ENCODE results near the gene FBXO41. TPM values are rescaled to one million over a fixed set of nuclear protein-coding genes. Genes with fewer than 3 reads are reported as not detected.

FBXO41 gene
- total RNA-seq, 1 experiment from 2014 or later, result 4.8 TPM

DNA sequence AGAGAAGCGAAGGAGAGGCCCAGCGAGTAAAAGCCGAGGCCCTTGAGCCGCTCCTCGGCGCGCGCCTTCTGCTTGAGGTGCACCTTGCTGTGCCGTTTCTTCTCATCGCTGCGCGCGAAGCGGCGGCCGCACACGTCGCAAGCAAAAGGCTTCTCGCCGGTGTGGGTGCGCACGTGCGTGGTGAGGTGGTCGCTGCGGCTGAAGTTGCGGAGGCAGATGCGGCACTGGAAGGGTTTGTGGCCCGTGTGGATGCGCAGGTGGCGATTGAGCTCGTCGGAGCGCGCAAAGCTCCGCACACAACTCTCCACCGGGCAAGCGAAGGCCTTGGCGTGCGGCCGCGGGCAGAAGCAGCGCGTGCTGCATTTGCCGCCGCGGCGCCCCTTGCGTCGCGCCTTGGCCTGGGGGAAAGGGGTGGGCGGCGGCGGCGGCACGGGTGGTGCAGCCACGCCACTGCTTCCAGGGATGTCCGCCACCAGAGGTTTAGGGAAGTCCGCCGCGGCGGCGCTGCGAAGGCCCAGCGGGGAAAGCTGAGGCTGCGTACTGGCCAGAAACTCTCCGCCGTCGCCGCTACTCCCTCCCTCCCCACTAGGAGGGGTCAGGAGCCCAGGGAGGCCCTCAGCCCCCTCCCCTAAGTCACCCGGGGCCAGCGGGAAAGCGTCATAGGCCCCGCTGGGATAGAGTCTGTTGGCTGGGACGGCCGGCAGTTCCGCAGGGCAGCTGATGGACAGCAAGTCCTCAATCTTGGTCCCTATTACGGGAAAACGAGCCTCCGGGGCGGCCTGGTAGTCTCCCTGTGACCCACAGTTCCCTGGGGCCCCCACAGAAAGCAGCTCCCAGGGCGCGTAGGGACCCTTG is 7.4 kb upstream of the FBXO41 start:
- in situ Hi-C loops (cut with HindIII; ENCODE audit: low pct_unique_long_range_greater_than_20kb, low sequenced_read_pairs), result no loop called here
- peak; percentile 34 for DNase-seq (ENCODE audit: low read depth, low spot score)

DNA sequence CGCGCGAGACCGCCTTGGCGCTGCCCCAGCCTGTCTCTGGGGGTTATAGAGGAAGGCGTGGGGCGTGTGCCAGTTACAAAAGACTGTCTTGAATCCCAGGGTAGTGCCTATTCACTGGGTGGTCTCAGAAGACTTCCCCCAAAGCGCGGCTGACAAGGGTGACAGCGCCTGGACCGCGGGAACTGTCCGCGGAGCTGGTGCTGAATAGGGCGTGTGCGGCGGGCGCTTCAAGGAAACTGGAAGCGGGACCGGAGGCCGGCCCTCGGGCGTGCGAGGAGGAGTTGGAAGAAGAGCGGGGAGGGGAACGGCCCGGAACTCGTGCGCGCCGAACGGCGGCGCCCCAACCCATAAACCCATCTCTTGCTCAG is 6.8 kb upstream of the FBXO41 start:
- in situ Hi-C loops (cut with HindIII; ENCODE audit: low pct_unique_long_range_greater_than_20kb, low sequenced_read_pairs), result no loop called here
- DNase-seq (ENCODE audit: low read depth, low spot score), result no peak

DNA sequence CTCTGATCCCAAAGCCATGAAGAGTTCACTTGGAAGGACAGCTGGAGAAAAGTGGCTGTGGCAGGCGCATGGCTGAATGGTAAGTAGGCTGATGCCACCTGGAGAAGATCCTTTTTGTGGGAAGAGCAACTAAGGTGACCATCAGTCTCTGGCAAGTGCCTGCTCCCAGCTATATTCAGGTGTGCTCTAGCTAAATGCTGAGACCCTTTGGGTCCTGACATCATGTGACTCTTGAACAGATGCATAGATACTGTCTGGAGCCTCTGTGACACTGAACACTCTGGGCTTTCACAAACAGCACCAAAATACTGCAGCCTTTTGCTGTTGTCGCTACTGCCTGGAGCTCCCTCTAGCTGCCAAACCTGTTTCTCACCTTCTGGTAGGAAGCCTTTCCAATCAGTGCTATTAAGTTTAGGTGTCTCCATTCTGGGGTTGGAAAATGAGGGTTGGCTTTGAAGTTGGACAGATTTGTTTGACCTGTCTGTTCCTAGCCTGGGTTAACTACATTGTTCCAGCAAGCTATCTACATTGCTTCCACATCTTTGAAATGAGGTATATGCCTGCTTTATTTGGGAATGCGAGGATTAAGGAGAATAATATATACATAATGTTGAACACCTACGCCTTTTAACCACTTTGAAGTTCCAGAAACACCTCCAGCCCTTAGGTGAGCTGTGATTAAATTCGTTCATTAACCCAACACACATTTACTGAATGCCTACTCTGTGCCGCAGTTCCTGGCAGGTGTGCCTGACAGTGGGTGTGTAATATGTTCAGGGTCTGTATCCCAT is 6.0 kb upstream of the FBXO41 start:
- in situ Hi-C loops (cut with HindIII; ENCODE audit: low pct_unique_long_range_greater_than_20kb, low sequenced_read_pairs), result no loop called here
- DNase-seq (ENCODE audit: low read depth, low spot score), result peak; percentile 76

- DNase-seq (ENCODE audit: low read depth, low spot score), result peak; percentile 31
- in situ Hi-C loops (cut with HindIII; ENCODE audit: low pct_unique_long_range_greater_than_20kb, low sequenced_read_pairs), result no loop called here
Measured at GRCh38 chr2:73289304-73289703, 5.0 kb upstream of the FBXO41 start.

DNA sequence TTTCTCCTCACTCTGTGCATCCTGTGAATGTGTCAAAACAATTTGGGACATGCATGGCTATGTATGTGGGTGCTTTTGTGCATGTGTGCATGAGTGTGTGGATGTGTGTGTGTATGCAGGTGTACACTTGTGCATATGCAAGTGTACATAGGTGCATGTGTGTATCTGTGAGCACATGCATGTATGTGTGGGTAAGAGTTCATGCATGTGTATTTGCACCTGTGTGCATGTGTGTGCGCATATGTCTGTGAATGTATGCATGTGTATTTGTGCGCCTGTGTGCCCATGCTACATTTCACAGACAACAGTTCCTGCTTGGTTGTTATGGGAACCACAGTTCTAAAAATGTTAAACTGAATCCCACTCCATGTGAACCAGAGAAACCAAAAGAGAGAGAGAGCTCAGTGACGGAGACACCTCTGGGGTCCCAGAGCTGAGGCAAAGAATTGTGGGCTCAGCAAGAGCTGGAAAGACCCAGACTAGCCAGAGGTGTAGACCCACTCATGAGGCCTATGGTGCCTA is 1.9 kb upstream of the FBXO41 start:
- in situ Hi-C loops (cut with HindIII; ENCODE audit: low pct_unique_long_range_greater_than_20kb, low sequenced_read_pairs), result no loop called here
- no peak for DNase-seq (ENCODE audit: low read depth, low spot score)

- no peak for DNase-seq (ENCODE audit: low read depth, low spot score)
- in situ Hi-C loops (cut with HindIII; ENCODE audit: low pct_unique_long_range_greater_than_20kb, low sequenced_read_pairs), result no loop called here
Measured at GRCh38 chr2:73285159-73285739, 971 bp upstream of the FBXO41 start.

GRCh38 chr2:73283545-73284295 is 558 bp downstream of the FBXO41 start:
- DNase-seq (ENCODE audit: low read depth, low spot score), result no peak
- in situ Hi-C loops (cut with HindIII; ENCODE audit: low pct_unique_long_range_greater_than_20kb, low sequenced_read_pairs), result no loop called here

- in situ Hi-C loops (cut with HindIII; ENCODE audit: low pct_unique_long_range_greater_than_20kb, low sequenced_read_pairs), result no loop called here
- no peak for DNase-seq (ENCODE audit: low read depth, low spot score)
Measured at GRCh38 chr2:73282924-73283544, 1.2 kb downstream of the FBXO41 start.

GRCh38 chr2:73281244-73281643 is 3.0 kb downstream of the FBXO41 start:
- in situ Hi-C loops (cut with HindIII; ENCODE audit: low pct_unique_long_range_greater_than_20kb, low sequenced_read_pairs), result no loop called here
- no peak for DNase-seq (ENCODE audit: low read depth, low spot score)

DNA sequence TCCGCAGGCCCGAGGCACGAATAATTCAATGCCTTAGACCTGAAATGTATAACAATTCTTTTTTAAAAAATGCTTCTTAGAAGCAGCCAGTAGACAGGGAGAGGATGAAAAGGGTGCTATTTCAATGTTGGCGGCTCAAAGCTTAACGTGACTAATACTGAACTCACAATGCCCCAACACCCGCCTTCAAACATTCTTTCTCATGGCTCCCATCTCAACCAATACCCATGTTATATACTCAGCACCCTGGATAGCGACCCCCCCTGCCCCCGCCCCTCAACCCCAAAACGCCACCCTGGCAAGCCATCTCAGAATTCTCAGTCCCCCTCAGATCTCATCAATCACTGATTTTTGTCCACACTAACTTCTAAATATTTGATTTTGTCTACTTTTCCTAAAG is 4.4 kb downstream of the FBXO41 start:
- no peak for DNase-seq (ENCODE audit: low read depth, low spot score)
- in situ Hi-C loops (cut with HindIII; ENCODE audit: low pct_unique_long_range_greater_than_20kb, low sequenced_read_pairs), result no loop called here

- no peak for DNase-seq (ENCODE audit: low read depth, low spot score)
- in situ Hi-C loops (cut with HindIII; ENCODE audit: low pct_unique_long_range_greater_than_20kb, low sequenced_read_pairs), result no loop called here
Measured at GRCh38 chr2:73272270-73272669, 12.0 kb downstream of the FBXO41 start.

- in situ Hi-C loops (cut with HindIII; ENCODE audit: low pct_unique_long_range_greater_than_20kb, low sequenced_read_pairs), result no loop called here
- DNase-seq (ENCODE audit: low read depth, low spot score), result no peak
Measured at GRCh38 chr2:73269686-73270465, 14.4 kb downstream of the FBXO41 start.

DNA sequence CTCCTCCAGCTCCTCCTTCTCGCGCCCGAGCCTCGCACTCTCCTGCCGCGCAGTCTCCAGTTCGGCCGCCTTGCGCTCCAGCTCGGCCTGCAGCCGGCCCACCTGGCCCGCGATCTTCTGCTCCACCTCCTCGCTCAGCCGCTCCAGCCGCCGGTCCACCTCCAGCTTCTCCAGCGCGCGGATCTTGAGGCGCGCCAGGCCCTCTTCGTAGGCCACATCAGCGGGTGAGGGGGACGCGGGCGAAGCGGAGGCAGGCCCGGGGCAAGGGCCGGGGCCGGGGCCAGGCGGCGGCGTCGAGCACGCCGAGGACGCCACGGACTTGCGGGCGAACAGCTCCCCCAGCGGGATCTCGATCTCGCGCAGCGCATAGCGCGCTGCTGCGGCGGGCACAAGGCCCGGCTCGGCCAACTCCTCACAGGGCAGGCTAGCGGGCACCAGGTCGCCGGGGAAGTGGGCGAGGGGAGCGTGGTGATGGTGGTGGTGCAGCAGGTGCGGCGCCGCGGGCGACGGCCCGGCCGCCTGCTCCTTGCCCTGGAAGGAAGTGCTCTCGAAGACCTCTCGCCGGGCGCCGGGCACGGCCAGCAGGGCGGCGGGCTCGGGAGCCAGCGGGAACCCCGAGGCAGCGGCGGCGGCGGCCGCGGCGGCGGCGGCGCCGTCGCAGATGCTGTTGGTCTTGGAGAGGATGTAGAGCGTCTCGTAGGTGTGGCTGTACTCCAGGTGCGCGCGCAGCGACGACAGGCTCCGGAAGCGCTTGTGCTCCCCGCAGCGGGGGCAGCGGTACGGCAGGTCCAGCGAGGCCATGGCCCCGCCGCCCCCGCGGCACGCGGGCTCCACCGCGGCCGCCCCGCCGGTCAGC is 15.2 kb downstream of the FBXO41 start:
- DNase-seq (ENCODE audit: low read depth, low spot score), result no peak
- in situ Hi-C loops (cut with HindIII; ENCODE audit: low pct_unique_long_range_greater_than_20kb, low sequenced_read_pairs), result no loop called here

DNA sequence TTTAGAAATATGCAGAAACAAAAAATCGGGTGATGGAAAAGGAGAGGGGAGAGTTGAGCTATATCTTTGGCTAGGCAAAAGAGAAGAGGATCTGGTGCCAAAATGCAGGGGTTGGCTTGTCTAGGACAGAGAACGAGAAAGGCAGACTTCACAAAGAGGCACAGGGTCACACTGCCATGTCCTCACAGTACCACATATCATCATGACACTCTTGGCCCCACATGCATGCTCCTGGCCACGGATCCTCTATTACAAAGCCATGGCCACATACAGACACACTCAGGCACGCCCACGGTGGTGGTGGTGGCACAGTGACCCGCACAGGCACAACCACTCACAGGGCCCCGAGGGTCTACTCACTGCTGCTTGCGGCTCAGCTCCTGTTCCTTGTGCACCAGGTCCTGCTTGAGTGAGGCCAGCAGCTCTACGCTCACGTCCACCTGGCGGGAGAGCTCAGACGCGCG is 15.9 kb downstream of the FBXO41 start:
- in situ Hi-C loops (cut with HindIII; ENCODE audit: low pct_unique_long_range_greater_than_20kb, low sequenced_read_pairs), result no loop called here
- no peak for DNase-seq (ENCODE audit: low read depth, low spot score)

DNA sequence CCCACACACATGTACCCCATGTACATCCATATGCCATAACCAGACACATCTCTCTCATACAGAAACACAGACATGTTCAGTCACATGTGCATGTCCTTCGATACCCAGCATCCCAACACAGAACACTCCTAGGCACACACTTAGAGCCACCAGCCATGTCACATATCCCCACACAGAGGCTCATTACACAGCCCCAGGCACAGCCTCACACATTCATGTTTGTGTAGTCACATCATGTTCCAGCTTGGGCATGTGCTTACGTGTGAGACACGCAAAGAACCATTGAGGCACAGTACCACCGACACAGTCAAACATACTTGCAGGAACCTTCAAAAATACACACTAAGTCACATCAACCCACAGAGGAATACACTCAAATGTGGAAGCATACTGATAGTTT is 17.3 kb downstream of the FBXO41 start:
- in situ Hi-C loops (cut with HindIII; ENCODE audit: low pct_unique_long_range_greater_than_20kb, low sequenced_read_pairs), result no loop called here
- no peak for DNase-seq (ENCODE audit: low read depth, low spot score)

Data from SK-MEL-5 (cell line).